CD4-positive, alpha-beta T cell treated with Interferon gamma for 1 hour (primary cell): ENCODE data around the gene SLC29A4.
"Not testable (repeated sequence)": the region's sequence is repeated elsewhere in the genome, so short reads cannot be mapped to it uniquely, and the experiment has no call there.

ENCODE experiments used
- DNase-seq: peaks from one replicate; pipeline ENCODE4 v3.0.0-alpha.2; 2020

The SLC29A4 gene

DNA sequence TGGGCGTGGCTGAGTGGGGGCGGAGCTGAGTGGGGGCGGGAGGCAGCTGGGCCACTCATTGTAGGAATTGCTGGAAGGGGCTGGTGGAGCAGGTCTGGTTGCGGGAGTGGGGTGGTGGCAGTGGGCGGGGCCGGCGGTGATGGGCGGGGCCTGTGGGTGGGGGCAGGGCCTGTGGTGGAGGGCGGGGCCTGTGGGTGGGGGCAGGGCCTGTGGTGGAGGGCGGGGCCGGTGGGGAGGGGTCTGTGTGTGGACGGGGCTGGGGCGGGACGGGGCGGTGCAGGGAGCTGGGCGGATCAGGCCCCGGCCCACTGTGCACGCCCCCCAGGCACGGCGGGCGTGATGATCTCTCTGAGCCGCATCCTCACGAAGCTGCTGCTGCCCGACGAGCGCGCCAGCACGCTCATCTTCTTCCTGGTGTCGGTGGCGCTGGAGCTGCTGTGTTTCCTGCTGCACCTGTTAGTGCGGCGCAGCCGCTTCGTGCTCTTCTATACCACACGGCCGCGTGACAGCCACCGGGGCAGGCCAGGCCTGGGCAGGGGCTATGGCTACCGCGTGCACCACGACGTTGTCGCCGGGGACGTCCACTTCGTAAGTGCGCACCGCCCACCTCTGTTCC, 14.0 kb downstream of the SLC29A4 start:
- peak; percentile 77 for DNase-seq

DNA sequence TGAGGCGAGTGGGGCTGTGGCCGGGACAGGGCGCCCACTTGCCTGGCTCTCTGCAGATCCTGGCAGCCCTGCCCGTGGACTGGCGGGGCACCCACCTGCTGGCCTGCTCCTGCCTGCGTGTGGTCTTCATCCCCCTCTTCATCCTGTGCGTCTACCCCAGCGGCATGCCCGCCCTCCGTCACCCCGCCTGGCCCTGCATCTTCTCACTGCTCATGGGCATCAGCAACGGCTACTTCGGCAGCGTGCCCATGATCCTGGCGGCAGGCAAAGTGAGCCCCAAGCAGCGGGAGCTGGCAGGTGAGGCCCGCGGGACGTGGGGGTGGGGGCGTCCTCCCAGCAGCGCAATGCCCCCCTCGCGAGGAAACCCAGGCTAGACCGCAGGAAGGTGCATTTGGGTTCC, 17.6 kb downstream of the SLC29A4 start:
- no peak for DNase-seq

DNA sequence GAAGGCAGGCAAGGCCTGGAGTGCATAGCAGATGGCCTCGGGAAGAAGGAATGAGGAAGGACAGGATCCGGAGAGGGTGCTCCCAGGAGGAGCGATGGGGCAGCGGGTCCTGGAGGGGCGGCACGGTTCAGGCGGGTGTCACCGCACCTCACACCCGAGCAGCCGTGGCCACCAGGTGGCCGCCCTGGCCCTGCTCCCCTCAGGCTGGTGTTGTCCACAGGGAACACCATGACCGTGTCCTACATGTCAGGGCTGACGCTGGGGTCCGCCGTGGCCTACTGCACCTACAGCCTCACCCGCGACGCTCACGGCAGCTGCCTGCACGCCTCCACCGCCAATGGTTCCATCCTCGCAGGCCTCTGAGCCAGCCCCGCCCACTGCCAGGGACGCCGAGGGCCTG, 19.8 kb downstream of the SLC29A4 start:
- DNase-seq: no peak

DNA sequence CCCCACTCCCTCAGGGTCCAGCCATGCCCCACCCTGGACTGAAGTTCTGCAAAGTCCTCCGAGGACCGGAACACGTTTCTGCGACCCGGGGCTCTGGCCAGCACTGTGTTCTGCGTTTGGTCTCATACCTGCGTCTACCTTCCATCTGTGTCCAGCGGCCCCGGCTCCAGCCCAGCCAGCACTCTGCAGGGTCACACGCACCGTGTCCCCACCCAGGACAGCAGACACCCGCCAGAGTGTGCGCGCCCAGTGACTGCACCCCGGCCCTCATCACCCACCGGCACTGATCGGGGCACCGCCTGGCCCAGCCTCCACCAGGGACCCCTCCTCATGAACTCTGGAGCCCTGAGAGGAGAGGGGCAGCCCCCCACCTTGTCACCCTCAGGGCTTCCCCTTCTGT, 20.3 kb downstream of the SLC29A4 start:
- no peak for DNase-seq

DNA sequence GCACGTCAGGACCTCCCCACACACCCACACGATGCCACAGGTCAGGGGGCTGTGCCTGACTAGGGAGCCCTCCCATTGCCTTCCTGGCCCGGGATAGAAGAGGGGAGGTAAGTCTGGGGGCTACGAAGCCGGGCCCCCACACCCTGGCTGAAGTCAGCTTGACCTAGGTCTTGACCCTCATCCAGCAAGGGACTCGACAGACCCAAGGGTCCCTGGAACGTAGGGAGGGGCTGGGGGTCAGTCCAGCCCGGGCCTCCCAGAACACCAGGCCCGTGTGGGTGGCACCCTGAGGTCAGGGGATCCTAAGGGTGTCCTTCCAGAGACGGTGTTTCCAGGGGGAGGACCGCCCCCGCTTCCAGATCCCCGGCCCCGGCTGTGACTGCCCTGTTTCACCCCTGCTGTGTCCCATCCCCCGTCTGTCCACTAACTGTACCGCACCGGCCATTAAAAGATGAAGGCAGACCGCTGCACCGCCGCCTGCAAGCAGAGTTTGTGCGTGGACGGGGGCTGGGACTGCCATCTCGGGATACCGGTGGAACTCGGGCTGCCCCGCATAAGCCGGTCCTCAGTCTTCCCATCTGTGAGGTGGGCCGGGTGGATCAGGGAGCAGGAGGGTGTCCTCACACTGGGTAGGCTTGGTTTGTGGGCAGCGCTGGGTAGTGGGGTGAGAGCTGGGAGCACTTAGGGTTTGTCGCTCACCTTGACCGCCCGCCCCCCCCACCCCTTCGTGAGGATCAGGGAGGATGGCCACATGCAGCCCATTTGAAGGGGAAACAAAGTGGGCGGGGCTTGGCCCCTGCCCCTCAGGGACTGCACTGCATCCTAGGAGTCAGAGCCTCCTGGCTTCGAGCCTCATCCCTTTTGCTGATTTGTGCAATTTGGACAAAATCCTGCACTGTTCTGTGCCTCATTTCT, 21.1 kb downstream of the SLC29A4 start:
- no peak for DNase-seq

DNA sequence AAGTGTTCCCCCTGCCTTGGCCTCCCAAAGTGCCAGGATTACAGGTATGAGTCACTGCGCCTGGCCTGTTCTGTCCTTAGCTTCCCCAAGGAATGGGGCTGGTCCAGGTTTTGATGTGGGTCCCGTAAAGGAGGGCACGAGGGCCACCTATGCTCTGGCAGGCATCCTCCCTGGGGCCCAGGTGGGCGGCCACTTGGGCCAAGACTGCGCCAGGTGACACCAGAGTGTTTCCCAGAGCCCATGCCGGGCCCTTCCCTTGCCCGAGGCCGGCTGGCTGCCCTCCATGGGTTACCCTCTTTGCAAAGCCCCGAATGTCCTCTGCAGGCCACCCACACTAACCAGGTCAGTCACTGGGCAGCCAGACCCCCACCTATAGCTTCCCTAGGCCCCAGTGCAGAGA, 22.3 kb downstream of the SLC29A4 start:
- DNase-seq: not testable (repeated sequence)

DNA sequence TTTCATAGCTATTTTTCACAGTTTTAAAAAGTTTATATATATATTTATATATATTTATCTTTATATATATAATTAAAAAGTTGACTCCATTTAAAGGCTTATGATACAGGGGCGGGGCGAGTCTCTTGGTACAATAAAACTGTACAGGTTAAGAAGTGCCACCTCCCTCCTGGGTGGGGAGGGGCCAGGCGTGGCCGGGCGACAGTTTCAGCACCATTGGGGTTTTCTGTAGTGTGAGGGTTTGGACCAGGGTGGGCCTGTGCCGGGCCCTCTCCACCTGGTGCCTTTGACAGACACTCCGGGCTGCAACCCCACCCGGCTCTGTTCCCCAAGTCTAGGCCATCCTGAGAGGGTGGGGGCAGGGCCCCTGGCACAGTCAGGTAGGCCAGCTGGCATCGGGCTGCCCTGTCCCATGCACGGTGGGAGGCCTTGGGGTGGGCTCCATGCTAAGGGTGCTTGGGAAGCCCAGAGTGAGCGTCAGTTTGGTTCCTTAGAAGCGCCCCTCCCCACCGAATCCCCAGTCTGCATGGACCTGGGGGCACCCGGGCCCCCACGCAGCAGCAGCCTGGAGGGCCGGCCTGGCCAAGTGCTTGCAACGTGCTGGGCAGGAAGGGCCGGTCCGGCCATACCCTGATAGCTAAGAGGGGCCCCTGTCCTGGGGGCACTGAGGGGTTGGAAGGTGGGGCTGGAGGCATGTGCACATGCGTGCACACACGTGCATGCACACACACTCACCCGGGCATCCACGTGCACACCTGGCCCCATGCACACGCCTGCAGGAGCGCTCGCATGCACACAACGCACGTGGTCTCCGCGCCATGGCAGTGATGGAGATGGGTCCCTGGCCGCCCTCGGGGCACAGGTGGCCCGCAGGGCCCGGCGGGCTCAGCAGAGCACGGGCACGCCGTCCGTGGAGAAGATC, 24.7 kb downstream of the SLC29A4 start:
- not testable (repeated sequence) for DNase-seq

DNA sequence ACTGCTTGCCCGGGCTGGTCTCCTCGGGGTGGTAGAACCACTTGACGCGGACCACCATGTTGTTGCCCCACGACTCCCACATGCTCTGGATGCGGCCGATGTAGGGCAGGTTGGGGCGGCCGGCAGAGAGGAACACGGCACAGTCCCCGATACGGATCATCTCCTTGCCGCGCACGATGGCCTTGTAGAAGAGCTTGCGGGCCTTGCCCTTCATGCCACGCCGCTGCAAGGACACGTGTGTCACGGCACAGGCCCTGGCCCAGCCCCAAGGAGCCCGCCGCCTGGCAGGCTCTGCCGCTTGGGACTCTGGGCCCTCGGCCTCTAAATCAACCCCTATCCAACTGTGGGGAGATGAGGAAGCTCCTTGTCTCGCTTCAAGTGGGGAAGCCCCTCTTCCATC, 26.4 kb downstream of the SLC29A4 start:
- no peak for DNase-seq

DNA sequence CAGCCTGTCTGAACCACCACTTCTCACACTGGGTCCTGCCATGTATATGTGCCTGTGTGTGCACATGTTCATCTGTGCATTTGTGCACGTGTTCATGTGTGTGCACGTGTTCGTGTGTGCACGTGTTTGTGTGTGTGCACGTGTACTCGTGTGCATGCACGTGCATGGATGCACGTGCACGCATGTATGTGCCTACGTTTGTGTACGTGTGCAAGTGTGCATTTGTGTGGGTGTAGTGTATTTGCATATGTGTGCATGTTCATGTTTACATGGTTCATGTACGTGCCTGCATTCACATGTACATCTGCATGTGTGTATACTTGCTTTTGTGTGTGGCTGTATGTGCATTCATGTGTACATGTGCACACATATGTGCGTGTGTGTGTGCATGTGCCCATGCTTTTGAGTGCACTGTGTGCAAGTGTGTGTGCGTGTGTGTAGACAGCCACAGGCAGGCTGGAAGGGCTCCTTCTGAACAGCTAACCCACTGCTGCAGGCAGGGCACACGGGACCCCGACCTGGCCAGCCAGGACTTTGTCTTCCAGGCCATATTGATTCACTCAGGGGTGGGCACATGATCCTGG, 28.2 kb downstream of the SLC29A4 start:
- DNase-seq: no peak

DNA sequence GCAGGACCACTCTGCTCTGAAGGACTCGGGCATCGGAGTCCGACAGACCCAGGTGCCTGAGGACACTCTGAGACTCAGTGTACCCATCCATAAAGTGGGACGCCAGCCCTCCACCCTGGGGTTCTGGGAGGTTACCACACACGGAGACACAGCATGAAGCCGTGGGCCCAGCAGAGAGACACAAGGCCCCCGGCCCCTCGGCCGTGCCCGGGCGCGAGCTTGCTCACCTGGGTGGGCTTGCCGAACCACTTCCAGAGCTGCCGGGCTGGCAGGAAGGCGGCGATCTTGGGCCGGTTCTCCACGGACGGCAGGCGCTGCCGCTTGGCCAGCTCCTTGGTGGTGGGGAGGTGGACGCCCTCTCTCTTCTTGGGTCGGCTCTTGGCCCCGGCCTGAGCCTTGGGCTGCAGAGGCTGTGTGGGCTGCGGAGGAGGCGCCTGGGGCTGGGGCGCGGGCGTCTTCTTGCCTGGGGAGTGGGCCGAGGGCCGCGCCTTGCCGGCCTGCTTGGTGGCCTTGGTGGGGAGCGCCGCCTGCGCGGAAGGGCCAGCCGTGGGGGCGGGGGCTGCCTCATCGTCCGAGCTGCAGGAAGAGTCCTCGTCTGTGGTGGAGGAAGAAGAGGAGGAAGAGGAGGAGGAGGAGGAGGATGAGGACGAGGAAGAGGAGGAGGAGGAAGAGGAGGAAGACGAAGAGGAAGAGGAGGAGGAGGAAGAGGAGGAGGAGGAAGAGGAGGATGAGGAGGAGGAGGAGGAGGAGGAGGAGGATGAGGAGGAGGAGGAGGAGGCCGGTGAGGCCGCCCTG, 29.7 kb downstream of the SLC29A4 start:
- DNase-seq: not testable (repeated sequence)

DNA sequence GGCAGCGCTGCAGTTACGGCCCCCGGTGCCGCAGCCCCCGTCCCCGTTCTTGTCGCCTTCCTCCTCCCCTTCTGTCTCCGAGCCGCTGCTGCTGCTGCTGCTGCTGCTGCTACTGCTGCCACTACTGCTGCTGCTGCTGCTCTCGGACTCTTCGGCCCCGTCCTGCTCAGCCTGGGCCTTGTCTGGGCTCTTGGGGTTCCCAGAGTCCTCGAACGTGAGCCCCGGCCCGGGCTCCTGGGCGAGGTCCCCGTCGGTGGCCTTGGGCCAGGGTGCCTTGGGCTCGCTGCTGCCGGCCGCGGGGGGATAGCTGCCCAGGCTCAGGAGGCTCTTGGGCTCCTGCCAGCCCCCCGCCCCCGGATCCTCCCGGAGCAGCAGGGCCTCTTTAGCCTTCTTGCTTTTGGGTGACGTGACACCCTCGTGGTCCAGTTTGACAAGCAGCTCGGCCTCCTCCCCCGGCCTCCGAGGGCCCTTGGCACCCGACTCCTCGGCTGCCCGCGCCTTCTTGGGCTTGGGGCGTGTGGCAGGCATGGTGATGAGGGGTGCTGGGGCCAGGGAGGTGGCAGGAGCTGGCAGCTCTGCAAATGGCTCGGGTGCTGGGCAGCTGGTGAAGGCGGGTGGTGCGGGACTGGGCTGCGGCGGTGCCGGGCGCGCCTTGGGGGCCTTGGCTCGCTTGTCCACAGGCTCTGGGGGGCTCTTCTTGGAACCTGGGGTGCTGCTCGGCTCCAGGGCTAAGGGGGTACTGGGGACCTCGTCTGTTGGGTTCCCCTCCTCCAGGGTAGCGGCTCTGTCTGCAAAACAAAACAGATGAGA, 30.5 kb downstream of the SLC29A4 start:
- DNase-seq: not testable (repeated sequence)

DNA sequence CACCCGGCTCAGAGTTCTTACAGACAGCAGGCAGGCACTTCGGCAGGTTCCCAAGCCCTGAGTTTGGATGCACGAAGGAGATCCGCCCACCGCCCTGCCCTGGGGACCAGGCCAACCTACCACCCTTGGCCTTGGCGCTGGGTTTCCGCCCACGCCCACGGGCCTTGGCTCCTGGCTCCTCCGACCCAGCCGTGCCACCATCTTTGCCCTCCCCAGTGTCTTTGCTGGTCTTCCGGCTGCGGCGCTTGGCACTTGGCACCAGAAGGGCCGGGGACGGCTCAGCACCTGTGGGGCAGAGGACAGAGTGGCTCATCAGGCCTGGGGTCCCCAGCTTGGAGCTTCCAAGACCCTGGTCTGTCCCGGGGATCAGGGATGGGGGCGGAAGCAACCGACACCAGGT, 32.1 kb downstream of the SLC29A4 start:
- DNase-seq: no peak

DNA sequence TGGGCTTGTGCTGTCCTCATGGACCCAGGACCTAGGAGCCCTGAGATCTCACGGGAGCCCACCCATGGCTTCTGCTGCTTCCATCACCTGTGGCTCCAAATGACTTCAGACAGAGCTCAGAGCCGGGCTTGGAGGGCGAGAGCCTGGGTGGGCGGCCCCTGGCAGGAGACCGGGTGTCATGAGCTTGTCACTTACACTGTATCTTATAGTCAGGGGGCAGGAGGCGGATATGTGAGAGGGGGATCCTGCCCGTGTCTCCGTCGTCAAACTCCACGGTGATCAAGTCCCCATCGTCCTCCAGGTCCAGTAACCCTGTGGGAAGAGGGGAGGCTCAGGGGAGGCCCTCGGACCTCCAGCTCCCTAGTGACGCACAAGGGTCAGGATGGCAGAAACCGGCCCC, 33.0 kb downstream of the SLC29A4 start:
- DNase-seq: no peak

DNA sequence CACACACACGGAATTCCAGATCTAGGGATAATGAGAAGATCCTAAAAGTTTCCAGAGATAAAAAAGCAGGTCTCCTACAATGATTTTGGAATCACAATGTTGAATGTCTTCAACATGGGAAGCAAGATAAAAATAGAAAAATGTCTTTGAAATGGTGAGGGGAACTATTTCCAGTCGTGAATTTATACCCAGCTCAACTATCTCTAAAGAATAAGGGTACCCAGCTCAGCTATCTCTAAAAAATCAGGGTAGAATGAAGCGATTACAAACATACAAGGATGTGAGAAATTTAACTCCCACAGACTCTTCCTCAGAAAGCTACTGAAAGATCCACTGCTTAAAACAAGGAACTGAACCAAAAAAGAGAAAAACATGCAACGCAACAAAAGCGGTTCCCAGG, 35.9 kb downstream of the SLC29A4 start:
- DNase-seq: not testable (repeated sequence)

DNA sequence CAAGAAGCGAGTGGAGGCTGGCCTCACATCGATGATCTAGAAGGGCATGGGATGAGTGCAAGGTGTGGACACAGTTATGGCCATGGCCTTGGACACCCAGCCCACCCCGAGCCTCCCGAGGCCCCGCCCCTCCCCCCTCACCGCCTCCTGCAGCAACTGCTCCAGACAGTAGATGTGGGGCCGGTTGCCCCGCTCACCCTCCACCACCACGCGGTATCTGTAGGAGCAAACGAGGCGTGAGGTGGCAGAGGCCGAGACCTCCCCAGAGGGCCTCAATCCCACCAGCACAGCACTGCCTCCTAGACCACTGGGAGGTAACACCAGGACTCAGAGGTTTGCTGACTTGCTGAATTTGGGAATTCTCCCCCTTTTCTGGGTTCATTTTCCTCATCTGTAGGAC, 37.6 kb downstream of the SLC29A4 start:
- DNase-seq: no peak

DNA sequence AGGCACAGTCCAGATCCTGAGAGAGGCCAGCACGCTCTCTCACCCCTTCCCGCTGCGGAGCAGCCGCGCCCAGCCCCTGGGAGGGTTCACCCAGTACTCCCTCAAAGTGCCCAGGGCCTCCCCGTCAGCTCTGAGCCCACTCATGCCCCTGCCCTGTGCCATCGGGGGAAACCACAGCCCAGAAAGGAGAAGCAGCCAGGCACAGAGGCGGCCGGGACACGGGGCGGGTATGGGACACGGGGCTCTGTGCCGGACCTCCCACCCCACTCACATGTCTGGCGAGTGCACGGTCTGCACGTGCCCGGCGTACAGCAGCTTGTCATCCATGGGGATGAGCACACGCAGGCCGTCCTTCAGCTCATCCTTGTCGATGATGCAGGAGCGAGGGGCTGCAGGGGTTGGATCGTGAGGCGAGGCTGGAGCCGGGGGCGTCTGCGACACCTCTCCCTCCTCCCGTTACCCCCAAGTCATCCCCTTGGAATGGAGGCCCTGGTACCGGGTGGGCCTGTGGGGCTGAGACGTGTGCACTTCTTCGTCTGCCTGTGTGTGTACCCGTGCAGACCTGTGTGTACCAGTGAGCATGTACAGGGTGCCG, 38.2 kb downstream of the SLC29A4 start:
- no peak for DNase-seq

DNA sequence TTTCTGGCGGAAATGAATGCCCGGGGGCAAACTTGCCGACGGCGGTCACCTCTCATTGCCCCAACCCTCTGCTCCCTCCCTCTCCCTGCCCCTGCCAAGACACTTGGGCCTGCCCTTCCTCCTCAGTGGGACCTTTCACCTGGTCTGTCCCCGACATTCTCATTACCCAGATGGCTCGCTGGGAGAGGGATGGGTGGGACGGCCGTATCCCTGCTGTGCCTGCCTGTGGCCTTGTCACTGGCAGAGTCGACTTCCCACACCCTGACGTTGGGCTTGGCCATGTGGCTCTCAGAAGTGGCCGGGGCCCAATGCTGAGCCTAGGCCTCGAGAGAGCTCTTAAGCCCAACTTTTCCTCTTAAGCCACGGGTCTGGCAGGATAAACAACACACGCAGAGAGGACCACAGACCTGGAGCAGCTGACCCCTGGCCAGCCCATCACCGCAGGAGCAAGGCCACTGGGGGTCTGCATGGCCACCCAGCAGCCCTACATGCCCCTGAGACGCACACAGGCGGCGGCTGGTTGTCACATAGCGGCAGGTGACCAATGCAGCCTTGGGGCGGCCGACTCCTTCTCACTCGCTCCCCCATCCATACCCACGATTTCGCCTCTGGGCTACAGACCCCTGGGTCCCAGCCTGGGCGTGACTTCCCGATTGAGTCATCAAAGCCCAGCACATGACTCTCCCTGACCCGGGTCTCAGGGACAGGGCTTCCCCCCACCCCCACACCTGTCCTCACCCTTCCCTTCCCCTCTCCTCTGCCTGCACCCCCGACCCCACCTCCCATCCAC, 40.1 kb downstream of the SLC29A4 start:
- no peak for DNase-seq

DNA sequence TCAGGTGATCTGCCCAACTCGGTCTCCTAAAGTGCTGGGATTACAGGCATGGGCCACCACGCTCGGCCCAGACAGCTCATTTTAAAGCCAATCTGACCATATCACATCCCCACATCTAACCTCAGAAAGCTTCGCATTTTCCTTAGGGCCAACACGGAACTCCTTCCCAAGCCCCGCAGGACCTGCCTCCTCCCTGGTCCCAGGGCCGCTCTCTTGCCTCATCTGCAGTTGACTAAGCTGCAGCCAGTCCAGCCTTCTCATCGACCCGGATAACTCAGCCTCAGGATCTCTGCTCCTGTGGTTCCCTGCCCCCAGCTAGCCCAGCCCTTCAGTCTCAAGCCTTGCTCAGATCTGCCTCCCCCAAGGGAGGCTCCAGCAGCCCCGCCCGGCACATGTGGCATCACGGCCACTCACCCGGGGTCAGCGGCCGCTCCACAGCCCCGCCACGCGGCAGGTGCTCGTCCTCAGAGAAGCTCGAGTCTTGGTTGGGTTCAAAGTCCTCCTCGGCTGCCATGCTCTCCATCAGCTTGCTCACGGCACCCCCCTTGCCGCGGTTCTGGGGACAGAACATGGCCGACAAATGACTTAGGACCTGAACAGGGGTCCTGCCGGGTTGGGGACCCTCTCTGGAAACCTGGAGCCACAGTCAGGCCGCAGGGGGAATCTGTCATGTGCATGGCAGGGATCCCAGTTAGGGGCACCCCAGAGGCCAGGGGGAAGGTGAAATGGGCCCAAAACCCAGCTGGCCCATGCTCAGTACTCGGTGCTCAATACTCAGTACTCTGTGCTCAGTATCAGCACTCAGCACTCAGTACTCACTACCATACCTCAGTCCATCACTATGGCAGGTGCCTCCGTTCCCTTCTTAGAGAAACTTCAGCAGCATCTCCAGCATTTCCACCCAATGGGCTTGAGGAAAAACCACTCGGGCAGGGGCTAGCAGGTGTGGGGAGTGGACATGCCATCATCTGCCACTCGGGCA, 41.3 kb downstream of the SLC29A4 start:
- DNase-seq: not testable (repeated sequence)

DNA sequence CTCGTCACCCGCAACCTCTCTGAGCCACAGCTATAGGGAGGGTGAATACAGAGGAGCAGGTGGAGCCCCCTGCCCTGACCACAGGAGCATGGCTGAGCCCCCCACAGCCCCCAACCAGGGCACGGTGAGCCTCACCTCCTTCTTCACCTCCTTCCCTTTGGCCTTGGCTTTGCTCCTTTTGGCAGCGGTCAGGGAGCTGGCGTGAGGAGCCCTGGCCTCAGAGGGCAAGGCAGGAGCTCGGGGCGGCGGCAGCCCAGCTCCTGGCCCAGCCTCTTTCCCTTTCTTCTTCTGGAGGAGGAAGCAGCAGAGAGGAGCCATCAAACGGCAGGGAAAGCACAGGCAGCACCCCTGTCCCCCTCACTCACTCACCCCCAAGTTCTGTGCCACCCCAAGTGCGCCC, 42.2 kb downstream of the SLC29A4 start:
- no peak for DNase-seq
